SU-DHL-6 (cell line): Measurements from ENCODE around the gene SEZ6.

Experiments
- H2AFZ ChIP-seq: fragments of 200-600 bp; sonication (generic); 2 replicates; pipeline ENCODE4 v1.6.1; 2014; ENCODE audit warnings: low read depth, mild to moderate bottlenecking, moderate library complexity, mixed read lengths, antibody characterized with exemption, low read length; ENCODE audit not compliant: severe bottlenecking
- H3F3A ChIP-seq: fragments of 200-600 bp; shearing (Covaris generic); 2 replicates; pipeline ENCODE4 v1.6.0; 2016; ENCODE audit warnings: antibody characterized with exemption, mild to moderate bottlenecking; ENCODE audit not compliant: insufficient read depth
- H3K27ac ChIP-seq: fragments of 200-600 bp; sonication (generic); 2 replicates; pipeline ENCODE4 v1.5.1; 2016; ENCODE audit warnings: low read depth, mild to moderate bottlenecking, low read length, moderate library complexity, mixed read lengths
- H3K27me3 ChIP-seq: fragments of 200-600 bp; sonication (generic), shearing (Covaris generic); 2 replicates; pipeline ENCODE4 v1.6.0; 2014; ENCODE audit warnings: mild to moderate bottlenecking, low read length
- H3K36me3 ChIP-seq: fragments of 200-600 bp; sonication (generic); 2 replicates; pipeline ENCODE4 v1.6.1; 2014; ENCODE audit warnings: mild to moderate bottlenecking, low read length, mixed read lengths
- H3K4me2 ChIP-seq: fragments of 300-600, 200-600 bp; shearing (Covaris generic), sonication (generic); 2 replicates; pipeline ENCODE4 v1.6.0; 2014; ENCODE audit warnings: low read length, low read depth, mild to moderate bottlenecking; ENCODE audit not compliant: poor library complexity, severe bottlenecking
- H3K4me3 ChIP-seq: fragments of 200-600 bp; sonication (generic); 2 replicates; pipeline ENCODE4 v1.5.1; 2014; ENCODE audit warnings: antibody characterized with exemption, low read length, mild to moderate bottlenecking, mixed read lengths; ENCODE audit not compliant: insufficient read depth, poor library complexity, severe bottlenecking
- H3K79me2 ChIP-seq: fragments of 200-600 bp; sonication (generic); 2 replicates; pipeline ENCODE4 v1.6.1; 2014; ENCODE audit warnings: mild to moderate bottlenecking, low read length, moderate library complexity; ENCODE audit not compliant: insufficient read depth
- H3K9ac ChIP-seq: fragments of 200-600 bp; sonication (generic); 2 replicates; pipeline ENCODE4 v1.7.0; 2014; ENCODE audit warnings: mild to moderate bottlenecking, low read length
- H3K9me2 ChIP-seq: fragments of 200-600 bp; sonication (generic); replicated peaks from 2 replicates; pipeline ENCODE4 v1.6.1; 2014; ENCODE audit warnings: low read length; ENCODE audit not compliant: insufficient read depth
- H3K9me3 ChIP-seq: fragments of 200-600 bp; sonication (generic); 2 replicates; pipeline ENCODE4 v1.6.1; 2014; ENCODE audit warnings: low read length, mixed read lengths; ENCODE audit not compliant: insufficient read depth
- H4K20me1 ChIP-seq: fragments of 200-600 bp; sonication (generic); 2 replicates; pipeline ENCODE4 v1.6.1; 2014; ENCODE audit warnings: low read depth, mild to moderate bottlenecking, antibody characterized with exemption, low read length, moderate library complexity, mixed read lengths
- CTCF ChIP-seq: fragments of 200-600 bp; sonication (generic); IDR thresholded peaks from one replicate; pipeline ENCODE4 v1.5.1; 2017; ENCODE audit warnings: antibody characterized with exemption, mild to moderate bottlenecking, low read length, moderate library complexity; ENCODE audit not compliant: insufficient read depth, poor library complexity, severe bottlenecking
- EZH2phosphoT487 ChIP-seq: fragments of 200-600 bp; sonication (generic), shearing (Covaris generic); conservative IDR thresholded peaks from 2 replicates; pipeline ENCODE4 v1.6.1; 2018; ENCODE audit warnings: mild to moderate bottlenecking, antibody characterized with exemption, low read length, moderate library complexity, mixed read lengths

Gene SEZ6

GRCh38 chr17:29045026-29045425 lies 39.2 kb upstream of the SEZ6 start:
- H4K20me1 ChIP-seq = no peaks in the 10 kb centered on the region
- no peaks in the 10 kb centered on the region for H3F3A ChIP-seq
- H3K9me2 ChIP-seq = no peaks in the 10 kb centered on the region
- H3K36me3 ChIP-seq = no peaks in the 10 kb centered on the region
- no peak overlapping the region for H3K9ac ChIP-seq
- no peak overlapping the region for H3K27ac ChIP-seq
- TF ChIP-seq CTCF (no peak), EZH2phosphoT487 (no peak)
- H3K9me3 ChIP-seq = no peaks in the 10 kb centered on the region
- H3K4me3 ChIP-seq = no peak overlapping the region
- H3K27me3 ChIP-seq = no peaks in the 10 kb centered on the region
- no peaks in the 10 kb centered on the region for H3K79me2 ChIP-seq
- no peak overlapping the region for H2AFZ ChIP-seq
- H3K4me2 ChIP-seq = no peak overlapping the region

- H3K9ac ChIP-seq = no peak overlapping the region
- no peak overlapping the region for H2AFZ ChIP-seq
- TF ChIP-seq CTCF (no peak), EZH2phosphoT487 (no peak)
- no peaks in the 10 kb centered on the region for H3K9me2 ChIP-seq
- no peaks in the 10 kb centered on the region for H3K27me3 ChIP-seq
- no peak overlapping the region for H3K4me3 ChIP-seq
- no peaks in the 10 kb centered on the region for H3F3A ChIP-seq
- no peaks in the 10 kb centered on the region for H4K20me1 ChIP-seq
- H3K4me2 ChIP-seq = no peak overlapping the region
- no peak overlapping the region for H3K27ac ChIP-seq
- H3K9me3 ChIP-seq = no peaks in the 10 kb centered on the region
- no peaks in the 10 kb centered on the region for H3K36me3 ChIP-seq
- H3K79me2 ChIP-seq = no peaks in the 10 kb centered on the region
Measured at GRCh38 chr17:29043539-29044145, 37.8 kb upstream of the SEZ6 start.

- no peaks in the 10 kb centered on the region for H3K36me3 ChIP-seq
- H3F3A ChIP-seq = no peaks in the 10 kb centered on the region
- no peak within 1 kb of the TSS for H3K9ac ChIP-seq
- no peak within 1 kb of the TSS for H3K4me3 ChIP-seq
- no peak within 1 kb of the TSS for H3K27ac ChIP-seq
- no peaks in the 10 kb centered on the region for H3K79me2 ChIP-seq
- no peaks in the 10 kb centered on the region for H4K20me1 ChIP-seq
- TF ChIP-seq EZH2phosphoT487 (no peak), CTCF (no peak)
- no peaks in the 10 kb centered on the region for H3K27me3 ChIP-seq
- no peaks in the 10 kb centered on the region for H3K9me2 ChIP-seq
- no peak within 1 kb of the TSS for H2AFZ ChIP-seq
- no peaks in the 10 kb centered on the region for H3K9me3 ChIP-seq
- no peak within 1 kb of the TSS for H3K4me2 ChIP-seq
Measured at GRCh38 chr17:29042679-29043538, 37.1 kb upstream of the SEZ6 start, which contains the start of gene PIPOX. Gene PIPOX (plus strand): TSS chr17:29043141. CDS start chr17:29043226, 85 bp downstream.
